ENCODE data around the gene PRG2.
A peak's percentile ranks its signal among the peaks of the same experiment; 100 is the strongest.

Gene PRG2

GRCh38 chr11:57390535-57390934 lies at the start of gene PRG2:
Gene PRG2 (minus strand): TSS chr11:57390650. CDS start chr11:57389944, 706 bp downstream.
- no peak within 1 kb of the TSS for H3K4me3 Mint-ChIP-seq
- H3K27me3 Mint-ChIP-seq, result peaks cover 6 to 16% of the 10 kb centered on the region in 2 donors
- peaks cover 3 to 9% of the 10 kb centered on the region in 2 donors for H3K36me3 Mint-ChIP-seq
- DNase-seq (no peak), ATAC-seq (replicated peaks) (no peak)
- no peak within 1 kb of the TSS for H3K27ac Mint-ChIP-seq
- no peaks in the 10 kb centered on the region for H3K9me3 Mint-ChIP-seq
- H3K4me1 Mint-ChIP-seq, result no peaks in the 10 kb centered on the region

- Mint-ChIP-seq H3K27me3 (peaks cover 11 to 13% of the 10 kb centered on the region in 2 donors), H3K36me3 (no peaks in the 10 kb centered on the region), H3K9me3 (no peaks in the 10 kb centered on the region), H3K4me1 (no peaks in the 10 kb centered on the region), H3K4me3 (no peak overlapping the region), H3K27ac (no peak overlapping the region)
- ATAC-seq (replicated peaks) (no peak), DNase-seq (no peak)
Observed at GRCh38 chr11:57439786-57440185, 49.3 kb upstream of the PRG2 start.

- no peak for ATAC-seq (replicated peaks)
- Mint-ChIP-seq H3K27ac (no peak overlapping the region), H3K4me1 (no peaks in the 10 kb centered on the region), H3K4me3 (no peak overlapping the region), H3K9me3 (no peaks in the 10 kb centered on the region), H3K36me3 (no peaks in the 10 kb centered on the region), H3K27me3 (peaks cover 7 to 8% of the 10 kb centered on the region in 2 donors)
- no peak for DNase-seq
Observed at GRCh38 chr11:57438345-57439285, 48.2 kb upstream of the PRG2 start.

GRCh38 chr11:57436031-57436430 lies 45.6 kb upstream of the PRG2 start:
- Mint-ChIP-seq H3K4me1 (peaks cover 10 to 14% of the 10 kb centered on the region in 2 donors), H3K4me3 (no peak overlapping the region), H3K27ac (no peak overlapping the region)

GRCh38 chr11:57434640-57435546 lies 44.4 kb upstream of the PRG2 start:
- H3K4me1 Mint-ChIP-seq, result peaks cover 10 to 14% of the 10 kb centered on the region in 2 donors
- DNase-seq, result no peak
- no peak for ATAC-seq (replicated peaks)
- peaks cover 4 to 7% of the 10 kb centered on the region in 2 donors for H3K27me3 Mint-ChIP-seq
- H3K36me3 Mint-ChIP-seq, result no peaks in the 10 kb centered on the region
- no peak overlapping the region for H3K27ac Mint-ChIP-seq
- H3K4me3 Mint-ChIP-seq, result no peak overlapping the region
- no peaks in the 10 kb centered on the region for H3K9me3 Mint-ChIP-seq

More at GRCh38 chr11:57436031-57436430, 45.6 kb upstream of the PRG2 start:
- no peaks in the 10 kb centered on the region for H3K9me3 Mint-ChIP-seq
- peaks cover 7 to 8% of the 10 kb centered on the region in 2 donors for H3K27me3 Mint-ChIP-seq
- DNase-seq, result no peak
- no peaks in the 10 kb centered on the region for H3K36me3 Mint-ChIP-seq
- no peak for ATAC-seq (replicated peaks)

- Mint-ChIP-seq H3K4me1 (peaks cover 10 to 16% of the 10 kb centered on the region in 2 donors), H3K36me3 (no peaks in the 10 kb centered on the region), H3K9me3 (no peaks in the 10 kb centered on the region), H3K27me3 (peaks cover 4 to 7% of the 10 kb centered on the region in 2 donors), H3K4me3 (no peak overlapping the region), H3K27ac (no peak overlapping the region)
- ATAC-seq (replicated peaks), result peak; percentile 50 to 68
- DNase-seq, result no peak
Observed at GRCh38 chr11:57432714-57433163, 42.3 kb upstream of the PRG2 start.

GRCh38 chr11:57432149-57432561 lies 41.7 kb upstream of the PRG2 start:
- Mint-ChIP-seq H3K4me3 (peak overlapping the region in 1 of 2 donors; percentile 2), H3K9me3 (no peaks in the 10 kb centered on the region), H3K27me3 (peaks cover 4% of the 10 kb centered on the region in 2 donors), H3K36me3 (no peaks in the 10 kb centered on the region), H3K27ac (peak overlapping the region; percentile 2), H3K4me1 (peaks cover 16 to 22% of the 10 kb centered on the region in 2 donors)
- peak; percentile 39 to 50 for ATAC-seq (replicated peaks)
- DNase-seq, result no peak

GRCh38 chr11:57430952-57431351 lies 40.5 kb upstream of the PRG2 start:
- Mint-ChIP-seq H3K4me3 (no peak overlapping the region), H3K27me3 (peaks cover 0 to 4% of the 10 kb centered on the region in 2 donors), H3K4me1 (peaks cover 22 to 32% of the 10 kb centered on the region in 2 donors), H3K27ac (no peak overlapping the region), H3K36me3 (peaks cover 3 to 6% of the 10 kb centered on the region in 2 donors), H3K9me3 (no peaks in the 10 kb centered on the region)
- DNase-seq, result no peak
- ATAC-seq (replicated peaks), result no peak

- H3K27me3 Mint-ChIP-seq, result peaks cover 0 to under 1% of the 10 kb centered on the region in 2 donors
- no peak for DNase-seq
- peaks cover 8 to 15% of the 10 kb centered on the region in 2 donors for H3K36me3 Mint-ChIP-seq
- ATAC-seq (replicated peaks), result no peak
- H3K4me3 Mint-ChIP-seq, result no peak overlapping the region
- H3K9me3 Mint-ChIP-seq, result no peaks in the 10 kb centered on the region
- peaks cover 29 to 42% of the 10 kb centered on the region in 2 donors for H3K4me1 Mint-ChIP-seq
- no peak overlapping the region for H3K27ac Mint-ChIP-seq
Observed at GRCh38 chr11:57429946-57430345, 39.5 kb upstream of the PRG2 start.

GRCh38 chr11:57428643-57429042 lies 38.2 kb upstream of the PRG2 start:
- Mint-ChIP-seq H3K4me3 (no peak overlapping the region), H3K27me3 (no peaks in the 10 kb centered on the region), H3K9me3 (no peaks in the 10 kb centered on the region), H3K4me1 (peaks cover 38 to 55% of the 10 kb centered on the region in 2 donors), H3K36me3 (peaks cover 15 to 28% of the 10 kb centered on the region in 2 donors), H3K27ac (no peak overlapping the region)
- no peak for ATAC-seq (replicated peaks)
- DNase-seq, result no peak

GRCh38 chr11:57427727-57428082 lies 37.3 kb upstream of the PRG2 start:
- peaks cover 22 to 37% of the 10 kb centered on the region in 2 donors for H3K36me3 Mint-ChIP-seq
- no peaks in the 10 kb centered on the region for H3K27me3 Mint-ChIP-seq
- DNase-seq (no peak), ATAC-seq (replicated peaks) (no peak)
- peak overlapping the region; percentile 97 for H3K27ac Mint-ChIP-seq
- no peaks in the 10 kb centered on the region for H3K9me3 Mint-ChIP-seq
- H3K4me1 Mint-ChIP-seq, result peaks cover 44 to 62% of the 10 kb centered on the region in 2 donors
- H3K4me3 Mint-ChIP-seq, result peak overlapping the region; percentile 87 to 92

- ATAC-seq (replicated peaks) (peak; percentile 60 to 68), DNase-seq (peak; percentile 76)
- Mint-ChIP-seq H3K4me1 (peaks cover 40 to 61% of the 10 kb centered on the region in 2 donors), H3K4me3 (peak within 1 kb of the TSS; percentile 87 to 92), H3K27ac (peak within 1 kb of the TSS; percentile 97), H3K9me3 (no peaks in the 10 kb centered on the region), H3K27me3 (no peaks in the 10 kb centered on the region), H3K36me3 (peaks cover 24 to 43% of the 10 kb centered on the region in 2 donors)
Observed at GRCh38 chr11:57426929-57427726, 36.7 kb upstream of the PRG2 start, which contains the start of gene SLC43A3. Gene SLC43A3 (minus strand): TSS chr11:57427121. CDS start chr11:57426172, 949 bp downstream.

GRCh38 chr11:57426439-57426928 lies 36.0 kb upstream of the PRG2 start:
- H3K4me3 Mint-ChIP-seq, result peak overlapping the region; percentile 87 to 92
- no peaks in the 10 kb centered on the region for H3K9me3 Mint-ChIP-seq
- no peaks in the 10 kb centered on the region for H3K27me3 Mint-ChIP-seq
- ATAC-seq (replicated peaks), result peak in 1 of 2 donors; percentile 0
- no peak for DNase-seq
- peak overlapping the region; percentile 97 for H3K27ac Mint-ChIP-seq
- peaks cover 35 to 56% of the 10 kb centered on the region in 2 donors for H3K4me1 Mint-ChIP-seq
- H3K36me3 Mint-ChIP-seq, result peaks cover 27 to 49% of the 10 kb centered on the region in 2 donors
